Endothelial cell of umbilical vein (primary cell): ENCODE data around the gene BOD1L1. TPM values are rescaled to one million over a fixed set of nuclear protein-coding genes. Genes with fewer than 3 reads are reported as not detected.

Experiments used
- BruUV-seq: library from RNA; stranded (reverse); fragments of 400-500 nt; replicated peaks from 2 replicates; lab custom pipeline; 2021; lab: Mats Ljungman, UMichigan
- CTCF ChIA-PET: fragments of 300-600, 350-600 bp; sonication (Branson Sonifier 250); formaldehyde crosslinking; loops from one replicate; lab custom pipeline; 2021; ENCODE audit warnings: antibody characterized with exemption, inconsistent platforms; lab: Charles Lee
- POLR2A ChIA-PET: fragments of 300-600, 350-600 bp; sonication (Branson Sonifier 250); formaldehyde crosslinking; loops from one replicate; lab custom pipeline; 2021; ENCODE audit warnings: antibody characterized with exemption, inconsistent platforms; lab: Charles Lee
- DNase-seq: peaks from one replicate; pipeline ENCODE4 v3.0.0-alpha.2; 2011; ENCODE audit warnings: low read depth, low spot score
- FAIRE-seq: peaks from 2 replicates; lab custom pipeline; 2011; peaks lifted over from hg19 to GRCh38; lab: Jason Lieb, UNC
- H2AFZ ChIP-seq: 2 replicates; pipeline ENCODE4 v1.6.0; 2012; ENCODE audit warnings: low read depth, low read length, control low read depth, inconsistent platforms
- H3K27ac ChIP-seq: 2 replicates; pipeline ENCODE4 v1.5.1; 2011; ENCODE audit warnings: low read depth, mild to moderate bottlenecking, control low read depth, low read length, moderate library complexity; ENCODE audit not compliant: insufficient read depth
- H3K27me3 ChIP-seq, 2 experiments: 2 replicates each; pipeline versions ENCODE4 v1.6.0 to v1.6.1; 2011; ENCODE audit warnings: low read length in 2 of 2, mixed read lengths in 1 of 2; ENCODE audit not compliant: control insufficient read depth in 2 of 2, insufficient read depth in 2 of 2
- H3K36me3 ChIP-seq, 2 experiments: 2 replicates in 1 of 2; 3 replicates in 1 of 2; pipeline ENCODE4 v1.5.1; 2011; ENCODE audit warnings: low read length in 2 of 2, mild to moderate bottlenecking in 1 of 2, moderate library complexity in 1 of 2; ENCODE audit not compliant: control insufficient read depth in 2 of 2, insufficient read depth in 2 of 2; ENCODE audit errors: extremely low read depth in 1 of 2
- H3K4me1 ChIP-seq: 3 replicates; pipeline ENCODE4 v1.5.1; 2011; ENCODE audit warnings: mild to moderate bottlenecking, low read length; ENCODE audit not compliant: control insufficient read depth, insufficient read depth; ENCODE audit errors: extremely low read depth
- H3K4me2 ChIP-seq: 2 replicates; pipeline ENCODE4 v1.6.1; 2011; ENCODE audit warnings: low read length, control low read depth, mixed read lengths; ENCODE audit not compliant: insufficient read depth
- H3K4me3 ChIP-seq, 3 experiments: fragments of 200-600 bp in 1 of 3; sonication (generic), shearing (Covaris generic) in 1 of 3; replicated peaks in 1 of 3; 2 replicates each; pipeline ENCODE4 v1.5.1; 2011 to 2016; ENCODE audit warnings: control low read depth in 3 of 3, low read length in 3 of 3, mild to moderate bottlenecking in 2 of 3, inconsistent platforms in 1 of 3, low read depth in 1 of 3, moderate library complexity in 1 of 3; ENCODE audit not compliant: insufficient read depth in 1 of 3
- H3K79me2 ChIP-seq: 2 replicates; pipeline ENCODE4 v1.6.0; 2012; ENCODE audit warnings: low read length, inconsistent platforms; ENCODE audit not compliant: control insufficient read depth, insufficient read depth
- H3K9ac ChIP-seq: replicated peaks from 2 replicates; pipeline ENCODE3; 2011; ENCODE audit warnings: low read length, control low read depth; ENCODE audit not compliant: insufficient read depth; ENCODE audit errors: extremely low read depth
- H3K9me1 ChIP-seq: replicated peaks from 3 replicates; pipeline ENCODE4 v1.6.0; 2011; ENCODE audit warnings: mild to moderate bottlenecking, low read length; ENCODE audit not compliant: control insufficient read depth, insufficient read depth; ENCODE audit errors: extremely low read depth
- H3K9me3 ChIP-seq: replicated peaks from 2 replicates; pipeline ENCODE4 v1.5.1; 2012; ENCODE audit warnings: low read length, inconsistent platforms; ENCODE audit not compliant: control insufficient read depth, insufficient read depth
- H4K20me1 ChIP-seq: replicated peaks from 2 replicates; pipeline ENCODE3; 2011; ENCODE audit warnings: mild to moderate bottlenecking, low read length; ENCODE audit not compliant: control insufficient read depth, insufficient read depth; ENCODE audit errors: extremely low read depth
- CTCF ChIP-seq, 2 donors: IDR thresholded peaks; 1 replicate in 1 of 2; 2 replicates in 1 of 2; pipeline ENCODE4 v1.5.1; 2011; ENCODE audit warnings: low read length in 2 of 2, mild to moderate bottlenecking in 2 of 2, moderate library complexity in 2 of 2, control low read depth in 1 of 2, inconsistent platforms in 1 of 2, low read depth in 1 of 2; ENCODE audit not compliant: insufficient read depth in 1 of 2; ENCODE audit errors: extremely low read depth in 1 of 2
- EZH2 ChIP-seq: IDR thresholded peaks from 2 replicates; pipeline ENCODE4 v1.6.1; 2012; ENCODE audit warnings: borderline replicate concordance, low read depth, mild to moderate bottlenecking, moderate library complexity, low read length, inconsistent platforms; ENCODE audit not compliant: severe bottlenecking
- FOS ChIP-seq: IDR thresholded peaks from 2 replicates; pipeline ENCODE4 v1.6.1; 2011; ENCODE audit warnings: mild to moderate bottlenecking, low read length, moderate library complexity, borderline replicate concordance; ENCODE audit not compliant: insufficient read depth
- GATA2 ChIP-seq: IDR thresholded peaks from 2 replicates; pipeline ENCODE4 v1.7.0; 2011; ENCODE audit warnings: low read depth, mild to moderate bottlenecking, moderate library complexity, mixed read lengths, low read length; ENCODE audit not compliant: insufficient read length, insufficient read depth
- JUN ChIP-seq: IDR thresholded peaks from 2 replicates; pipeline ENCODE4 v1.6.1; 2011; ENCODE audit warnings: borderline replicate concordance, low read depth; ENCODE audit not compliant: insufficient read length, insufficient read depth
- MAX ChIP-seq: IDR thresholded peaks from 2 replicates; pipeline ENCODE4 v1.6.1; 2011; ENCODE audit not compliant: insufficient read depth, insufficient read length
- MYC ChIP-seq: IDR thresholded peaks from one replicate; pipeline ENCODE4 v1.6.1; 2011; ENCODE audit warnings: mild to moderate bottlenecking, low read depth, low read length
- POLR2A ChIP-seq: IDR thresholded peaks from 2 replicates; pipeline ENCODE4 v1.6.1; 2012; ENCODE audit warnings: low read depth, mild to moderate bottlenecking, control low read depth, low read length
- POLR2AphosphoS5 ChIP-seq: IDR thresholded peaks from 2 replicates; pipeline ENCODE4 v1.6.1; 2012; ENCODE audit warnings: low read depth, mild to moderate bottlenecking, control low read depth, low read length, moderate library complexity; ENCODE audit not compliant: insufficient read depth
- dilution Hi-C: fragments of 300-500 bp; cut with MboI; formaldehyde crosslinking; loops from one replicate; pipeline ENCODE4 v1.15.0; 2019; ENCODE audit warnings: low sequenced_read_pairs; ENCODE audit not compliant: extremely low pct_ligation_motif_present
- intact Hi-C: fragments of 100-400 bp; cut with micrococcal nuclease; formaldehyde crosslinking; loops from one replicate; pipeline ENCODE4 v1.10.0; 2022
- polyA plus RNA-seq, 4 experiments: library from polyadenylated mRNA; depleted of rRNA in 3 of 4; stranded (reverse) in 3 of 4; unstranded in 1 of 4; fragments of >200 nt; gene quantifications; 2 replicates each; pipeline versions ENCODE4 v1.2.1 to v1.2.3, GENCODE V29; 2011 to 2012; ENCODE audit warnings: missing spikeins in 1 of 4
- total RNA-seq: library from RNA; stranded (reverse); gene quantifications from 2 replicates; pipeline ENCODE4 v1.2.3, GENCODE V29; 2021

Gene BOD1L1
- total and polyA plus RNA-seq, 2 donors (not counting 3 experiments of a cell fraction or from before 2014, with no cell fraction given), result 5.2 to 31.2 TPM

GRCh38 chr4:13673167-13673566, 45.6 kb upstream of the BOD1L1 start:
- dilution Hi-C loops (no loop called here), intact Hi-C loops (no loop called here)
- ChIA-PET POLR2A (no interaction called here), CTCF (no interaction called here)
- DNase-seq (no peak), FAIRE-seq (no peak)
- H3K4me2 ChIP-seq, result no peak overlapping the region
- H3K9me3 ChIP-seq, result no peaks in the 10 kb centered on the region
- no peak overlapping the region for H3K4me3 ChIP-seq
- TF ChIP-seq POLR2A (no peak), MYC (no peak), POLR2AphosphoS5 (no peak), CTCF (IDR thresholded peaks at IDR 0.05; ENCODE audit: extremely low read depth in 1 of 2, insufficient read depth in 1 of 2, low read depth in 1 of 2, low read length in 2 of 2) (no peak), GATA2 (no peak), MAX (no peak), FOS (no peak), JUN (no peak), EZH2 (no peak)
- H3K4me1 ChIP-seq, result no peaks in the 10 kb centered on the region
- no TSS peak for BruUV-seq
- H3K9me1 ChIP-seq, result no peaks in the 10 kb centered on the region
- H3K79me2 ChIP-seq, result no peaks in the 10 kb centered on the region
- no peaks in the 10 kb centered on the region for H4K20me1 ChIP-seq
- H3K9ac ChIP-seq, result no peak overlapping the region
- no peak overlapping the region for H3K27ac ChIP-seq
- no peak overlapping the region for H2AFZ ChIP-seq
- H3K36me3 ChIP-seq, result no peaks in the 10 kb centered on the region
- H3K27me3 ChIP-seq, result no peaks in the 10 kb centered on the region
